Spleen (tissue), 7 donors: ENCODE results near the gene EPHB1.

Source experiments
- CTCF ChIP-seq, 11 experiments: fragments of 200-600 bp in 7 of 11; fragments of 450-650 bp in 4 of 11; sonication (generic) in 4 of 11; IDR thresholded peaks in 8 of 11; conservative IDR thresholded peaks in 3 of 11; 1 replicate in 7 of 11; 2 replicates in 4 of 11; pipeline versions ENCODE4 v1.4.0 to v1.8.0; 2016 to 2021; ENCODE audit warnings: antibody characterized with exemption in 11 of 11, inconsistent platforms in 4 of 11, mild to moderate bottlenecking in 1 of 11
- POLR2A ChIP-seq, 3 donors: fragments of 450-650 bp; IDR thresholded peaks; one replicate each; pipeline ENCODE4 v1.5.1; 2017; ENCODE audit warnings: antibody characterized with exemption in 3 of 3, mild to moderate bottlenecking in 1 of 3
- donor health status: DM: no; HTN: no; CAD: no; lungs with moderate emphysema.
- donor health status: DM: no; HTN: no; CAD: no.
- donor health status: DM: no; HTN: no; CAD: no.

- no peak for TF ChIP-seq POLR2A (IDR thresholded peaks at IDR 0.05)
- TF ChIP-seq CTCF (IDR thresholded peaks at IDR 0.05 in 8 of 11, conservative IDR thresholded peaks at IDR 0.05 in 3 of 11): no peak
Measured at GRCh38 chr3:134847349-134847748, 52.3 kb downstream of the EPHB1 start.
